Neural cell (in vitro differentiated cells): ENCODE data around the gene HIVEP3. TPM values are rescaled to one million over a fixed set of nuclear protein-coding genes. Genes with fewer than 3 reads are reported as not detected.

Experiments used
- H2AFZ ChIP-seq: fragments of 200-600, 300-800 bp; sonication (generic), shearing (Covaris generic); 2 replicates; pipeline ENCODE4 v1.6.0; 2014; ENCODE audit warnings: low read depth, mild to moderate bottlenecking, antibody characterized with exemption, low read length, moderate library complexity
- H3F3A ChIP-seq: fragments of 200-600 bp; shearing (Covaris generic); 2 replicates; pipeline ENCODE4 v1.6.1; 2016; ENCODE audit warnings: mild to moderate bottlenecking, moderate library complexity, mixed read lengths, antibody characterized with exemption, low read length; ENCODE audit not compliant: insufficient read depth, poor library complexity, severe bottlenecking
- H3K27ac ChIP-seq: fragments of 200-600, 300-800 bp; sonication (generic), shearing (Covaris generic); 2 replicates; pipeline ENCODE4 v1.5.1; 2014; ENCODE audit warnings: mild to moderate bottlenecking, low read length, moderate library complexity
- H3K27me3 ChIP-seq: fragments of 300-800, 200-600 bp; sonication (generic), shearing (Covaris generic); 2 replicates; pipeline ENCODE4 v1.6.0; 2014; ENCODE audit warnings: mild to moderate bottlenecking, low read depth, low read length, moderate library complexity; ENCODE audit not compliant: insufficient read depth
- H3K36me3 ChIP-seq: fragments of 300-800, 200-600 bp; sonication (generic), shearing (Covaris generic); 2 replicates; pipeline ENCODE4 v1.5.1; 2014; ENCODE audit warnings: mild to moderate bottlenecking, antibody characterized with exemption, low read length, moderate library complexity; ENCODE audit not compliant: insufficient read depth
- H3K4me2 ChIP-seq: fragments of 300-800, 200-600 bp; sonication (generic), shearing (Covaris generic); 2 replicates; pipeline ENCODE4 v1.6.0; 2014; ENCODE audit warnings: mild to moderate bottlenecking, low read length
- H3K4me3 ChIP-seq: fragments of 300-800, 200-600 bp; sonication (generic), shearing (Covaris generic); 2 replicates; pipeline ENCODE4 v1.5.1; 2014; ENCODE audit warnings: mild to moderate bottlenecking, low read length, moderate library complexity
- H3K79me2 ChIP-seq: fragments of 200-600 bp; shearing (Covaris generic); replicated peaks from 2 replicates; pipeline ENCODE4 v1.6.0; 2014; ENCODE audit warnings: mild to moderate bottlenecking, low read length, moderate library complexity; ENCODE audit not compliant: insufficient read depth
- H3K9ac ChIP-seq: fragments of 300-800, 200-600 bp; sonication (generic), shearing (Covaris generic); 2 replicates; pipeline ENCODE4 v1.6.1; 2016; ENCODE audit warnings: mild to moderate bottlenecking, low read length, mixed read lengths
- H3K9me2 ChIP-seq: fragments of 200-600 bp; shearing (Covaris generic); 2 replicates; pipeline ENCODE4 v1.6.1; 2016; ENCODE audit warnings: mild to moderate bottlenecking, low read length, mixed read lengths; ENCODE audit not compliant: insufficient read depth
- H3K9me3 ChIP-seq: fragments of 200-600, 300-800 bp; sonication (generic), shearing (Covaris generic); 2 replicates; pipeline ENCODE4 v1.6.1; 2016; ENCODE audit warnings: mild to moderate bottlenecking, mixed run types, low read length, moderate library complexity, mixed read lengths
- H4K20me1 ChIP-seq: fragments of 200-600 bp; shearing (Covaris generic); 2 replicates; pipeline ENCODE4 v1.6.1; 2016; ENCODE audit warnings: mild to moderate bottlenecking, mixed run types; ENCODE audit not compliant: insufficient read depth
- EP300 ChIP-seq: fragments of 450-650 bp; conservative IDR thresholded peaks from 2 replicates; pipeline ENCODE4 v1.6.1; 2014; ENCODE audit warnings: antibody characterized with exemption, mild to moderate bottlenecking, moderate library complexity; ENCODE audit not compliant: poor library complexity, severe bottlenecking
- EZH2 ChIP-seq: fragments of 200-600, 300-800 bp; shearing (Covaris generic), sonication (generic); IDR thresholded peaks from 2 replicates; pipeline ENCODE4 v1.6.1; 2014; ENCODE audit warnings: antibody characterized with exemption, low read length, borderline replicate concordance, mild to moderate bottlenecking; ENCODE audit not compliant: insufficient read depth, poor library complexity, severe bottlenecking
- MXI1 ChIP-seq: fragments of 450-650 bp; conservative IDR thresholded peaks from 2 replicates; pipeline ENCODE4 v1.6.1; 2014; ENCODE audit warnings: antibody characterized with exemption, mild to moderate bottlenecking; ENCODE audit not compliant: poor library complexity, severe bottlenecking
- POLR2AphosphoS5 ChIP-seq: IDR thresholded peaks from 2 replicates; pipeline ENCODE4 v1.6.1; 2012
- RAD21 ChIP-seq: fragments of 450-650 bp; conservative IDR thresholded peaks from 2 replicates; pipeline ENCODE4 v1.6.1; 2014; ENCODE audit warnings: antibody characterized with exemption, mild to moderate bottlenecking, moderate library complexity
- SMC3 ChIP-seq: fragments of 450-650 bp; conservative IDR thresholded peaks from 2 replicates; pipeline ENCODE4 v1.6.1; 2014; ENCODE audit warnings: antibody characterized with exemption, mild to moderate bottlenecking, moderate library complexity; ENCODE audit not compliant: poor library complexity
- TAF1 ChIP-seq: IDR thresholded peaks from 2 replicates; pipeline ENCODE4 v1.6.1; 2012; ENCODE audit warnings: low read depth
- polyA plus RNA-seq: library from polyadenylated mRNA; depleted of rRNA; stranded (reverse); fragments of >200 nt; gene quantifications from 2 replicates; pipeline ENCODE4 v1.2.3, GENCODE V29; 2014
- TF ChIP-seq, protein P1 (sequence below): fragments of 450-650 bp; IDR thresholded peaks from 2 replicates; pipeline ENCODE4 v1.5.1; 2014; ENCODE audit warnings: antibody characterized with exemption, mild to moderate bottlenecking, moderate library complexity; ENCODE audit not compliant: poor library complexity, severe bottlenecking
- TF ChIP-seq, protein P2 (sequence below): IDR thresholded peaks from 2 replicates; pipeline ENCODE4 v1.6.1; 2012; ENCODE audit warnings: borderline replicate concordance

HIVEP3 gene
- polyA plus RNA-seq, 1 donor from 2014 or later, result 2.6 TPM

DNA sequence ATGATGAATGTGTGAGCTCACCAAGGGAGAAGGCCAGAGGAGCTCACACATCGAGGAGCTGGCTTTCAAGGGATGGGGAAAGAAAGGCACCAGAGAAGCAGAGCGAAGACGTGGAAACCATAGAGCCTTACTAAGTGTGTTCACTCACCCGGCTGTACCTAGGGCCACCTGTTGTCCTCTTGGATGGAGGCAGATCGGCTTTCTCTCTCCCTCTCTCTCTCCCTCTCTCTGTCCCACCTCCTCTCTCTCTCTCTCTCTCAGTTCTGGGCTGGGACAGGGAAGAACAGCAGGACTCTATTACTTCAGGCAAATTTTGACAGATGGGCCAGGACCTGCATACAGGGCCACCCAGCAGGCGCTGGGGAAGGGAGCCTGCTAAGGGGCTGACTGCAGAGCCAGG, 64.8 kb downstream of the HIVEP3 start:
- Histone ChIP-seq H3K9me2 (no peaks in the 10 kb centered on the region), H3K27ac (no peak overlapping the region)
- TF ChIP-seq, protein P1, sequence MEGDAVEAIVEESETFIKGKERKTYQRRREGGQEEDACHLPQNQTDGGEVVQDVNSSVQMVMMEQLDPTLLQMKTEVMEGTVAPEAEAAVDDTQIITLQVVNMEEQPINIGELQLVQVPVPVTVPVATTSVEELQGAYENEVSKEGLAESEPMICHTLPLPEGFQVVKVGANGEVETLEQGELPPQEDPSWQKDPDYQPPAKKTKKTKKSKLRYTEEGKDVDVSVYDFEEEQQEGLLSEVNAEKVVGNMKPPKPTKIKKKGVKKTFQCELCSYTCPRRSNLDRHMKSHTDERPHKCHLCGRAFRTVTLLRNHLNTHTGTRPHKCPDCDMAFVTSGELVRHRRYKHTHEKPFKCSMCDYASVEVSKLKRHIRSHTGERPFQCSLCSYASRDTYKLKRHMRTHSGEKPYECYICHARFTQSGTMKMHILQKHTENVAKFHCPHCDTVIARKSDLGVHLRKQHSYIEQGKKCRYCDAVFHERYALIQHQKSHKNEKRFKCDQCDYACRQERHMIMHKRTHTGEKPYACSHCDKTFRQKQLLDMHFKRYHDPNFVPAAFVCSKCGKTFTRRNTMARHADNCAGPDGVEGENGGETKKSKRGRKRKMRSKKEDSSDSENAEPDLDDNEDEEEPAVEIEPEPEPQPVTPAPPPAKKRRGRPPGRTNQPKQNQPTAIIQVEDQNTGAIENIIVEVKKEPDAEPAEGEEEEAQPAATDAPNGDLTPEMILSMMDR, result no peak
- no peak for TF ChIP-seq POLR2AphosphoS5
- TF ChIP-seq MXI1, result no peak
- TF ChIP-seq RAD21, result no peak
- TF ChIP-seq EP300, result no peak
- no peak for TF ChIP-seq TAF1
- no peak for TF ChIP-seq EZH2
- TF ChIP-seq SMC3, result no peak
- TF ChIP-seq, protein P2, sequence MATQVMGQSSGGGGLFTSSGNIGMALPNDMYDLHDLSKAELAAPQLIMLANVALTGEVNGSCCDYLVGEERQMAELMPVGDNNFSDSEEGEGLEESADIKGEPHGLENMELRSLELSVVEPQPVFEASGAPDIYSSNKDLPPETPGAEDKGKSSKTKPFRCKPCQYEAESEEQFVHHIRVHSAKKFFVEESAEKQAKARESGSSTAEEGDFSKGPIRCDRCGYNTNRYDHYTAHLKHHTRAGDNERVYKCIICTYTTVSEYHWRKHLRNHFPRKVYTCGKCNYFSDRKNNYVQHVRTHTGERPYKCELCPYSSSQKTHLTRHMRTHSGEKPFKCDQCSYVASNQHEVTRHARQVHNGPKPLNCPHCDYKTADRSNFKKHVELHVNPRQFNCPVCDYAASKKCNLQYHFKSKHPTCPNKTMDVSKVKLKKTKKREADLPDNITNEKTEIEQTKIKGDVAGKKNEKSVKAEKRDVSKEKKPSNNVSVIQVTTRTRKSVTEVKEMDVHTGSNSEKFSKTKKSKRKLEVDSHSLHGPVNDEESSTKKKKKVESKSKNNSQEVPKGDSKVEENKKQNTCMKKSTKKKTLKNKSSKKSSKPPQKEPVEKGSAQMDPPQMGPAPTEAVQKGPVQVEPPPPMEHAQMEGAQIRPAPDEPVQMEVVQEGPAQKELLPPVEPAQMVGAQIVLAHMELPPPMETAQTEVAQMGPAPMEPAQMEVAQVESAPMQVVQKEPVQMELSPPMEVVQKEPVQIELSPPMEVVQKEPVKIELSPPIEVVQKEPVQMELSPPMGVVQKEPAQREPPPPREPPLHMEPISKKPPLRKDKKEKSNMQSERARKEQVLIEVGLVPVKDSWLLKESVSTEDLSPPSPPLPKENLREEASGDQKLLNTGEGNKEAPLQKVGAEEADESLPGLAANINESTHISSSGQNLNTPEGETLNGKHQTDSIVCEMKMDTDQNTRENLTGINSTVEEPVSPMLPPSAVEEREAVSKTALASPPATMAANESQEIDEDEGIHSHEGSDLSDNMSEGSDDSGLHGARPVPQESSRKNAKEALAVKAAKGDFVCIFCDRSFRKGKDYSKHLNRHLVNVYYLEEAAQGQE, result no peak

DNA sequence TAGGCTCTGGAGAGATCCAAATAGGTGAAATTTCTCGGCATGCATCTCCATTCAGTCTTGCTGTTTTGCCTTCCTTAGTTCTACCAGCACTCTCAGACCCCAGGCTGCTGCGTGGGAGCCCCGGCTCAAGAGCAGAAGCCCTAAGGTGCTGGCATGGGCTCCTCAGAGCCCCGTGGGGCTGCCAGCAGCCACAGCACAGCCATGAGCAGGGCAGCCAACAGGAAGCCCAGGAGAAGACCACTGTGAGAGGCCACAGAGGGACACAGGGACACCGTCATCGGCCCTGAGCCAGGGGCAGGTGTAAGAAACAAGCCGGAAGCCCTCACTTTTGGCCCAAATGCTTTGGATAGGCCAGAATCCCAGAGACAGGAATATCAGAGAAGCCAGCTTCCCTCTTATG, 66.6 kb downstream of the HIVEP3 start:
- no peak overlapping the region for H3K4me3 ChIP-seq
- H4K20me1 ChIP-seq, result no peaks in the 10 kb centered on the region
- H3K9ac ChIP-seq, result no peak overlapping the region
- H3K9me3 ChIP-seq, result no peaks in the 10 kb centered on the region
- TF ChIP-seq EP300, result no peak
- TF ChIP-seq EZH2, result no peak
- TF ChIP-seq, protein P2, result no peak
- H2AFZ ChIP-seq, result no peak overlapping the region
- no peak overlapping the region for H3K27ac ChIP-seq
- no peak overlapping the region for H3K4me2 ChIP-seq
- H3K79me2 ChIP-seq, result no peaks in the 10 kb centered on the region
- no peaks in the 10 kb centered on the region for H3K27me3 ChIP-seq
- no peaks in the 10 kb centered on the region for H3F3A ChIP-seq
- H3K9me2 ChIP-seq, result no peaks in the 10 kb centered on the region
- no peaks in the 10 kb centered on the region for H3K36me3 ChIP-seq

More for the DNA sequence above, 64.8 kb downstream of the HIVEP3 start:
- Histone ChIP-seq H3F3A (no peaks in the 10 kb centered on the region), H3K9me3 (no peaks in the 10 kb centered on the region), H3K36me3 (no peaks in the 10 kb centered on the region), H2AFZ (no peak overlapping the region), H4K20me1 (no peaks in the 10 kb centered on the region), H3K27me3 (no peaks in the 10 kb centered on the region), H3K4me2 (no peak overlapping the region), H3K9ac (no peak overlapping the region), H3K79me2 (no peaks in the 10 kb centered on the region), H3K4me3 (no peak overlapping the region)
